H1 (cell line): ENCODE measurements around the gene DNASE1L1. TPM values are rescaled to one million over a fixed set of nuclear protein-coding genes. Genes with fewer than 3 reads are reported as not detected.

ENCODE experiments used
- CTCF ChIA-PET: fragments of 300-600 bp; sonication (Branson Sonifier 250); formaldehyde crosslinking; loops from one replicate; lab custom pipeline; 2021; ENCODE audit not compliant: partially characterized antibody; lab: Charles Lee
- POLR2A ChIA-PET: fragments of 300-600 bp; sonication (Branson Sonifier 250); formaldehyde crosslinking; loops from one replicate; lab custom pipeline; 2021; ENCODE audit warnings: inconsistent platforms; ENCODE audit not compliant: partially characterized antibody; lab: Charles Lee
- DNase-seq, 2 experiments: peaks; one replicate each; pipeline versions ENCODE4 v3.0.0 to v3.0.0-alpha.2; 2010 to 2022; ENCODE audit warnings: low spot score in 2 of 2, low read depth in 1 of 2, mixed read lengths in 1 of 2
- FAIRE-seq: peaks from 2 replicates; lab custom pipeline; 2011; peaks lifted over from hg19 to GRCh38; lab: Jason Lieb, UNC
- H2AFZ ChIP-seq: 2 replicates; pipeline ENCODE4 v1.8.1; 2012; ENCODE audit warnings: low read length, inconsistent platforms
- H2AK5ac ChIP-seq: 2 replicates; pipeline ENCODE4 v1.6.1; 2013; ENCODE audit warnings: low read depth, low read length
- H2BK120ac ChIP-seq: replicated peaks from 2 replicates; pipeline ENCODE3; 2013; ENCODE audit warnings: low read depth, low read length, inconsistent platforms
- H2BK12ac ChIP-seq: 2 replicates; pipeline ENCODE4 v1.6.1; 2013; ENCODE audit warnings: low read depth, low read length
- H2BK15ac ChIP-seq: 2 replicates; pipeline ENCODE4 v1.6.1; 2013; ENCODE audit warnings: low read length
- H2BK20ac ChIP-seq: 2 replicates; pipeline ENCODE4 v1.6.1; 2013; ENCODE audit warnings: low read length
- H2BK5ac ChIP-seq: 2 replicates; pipeline ENCODE4 v1.6.1; 2013; ENCODE audit warnings: low read depth, low read length
- H3K14ac ChIP-seq: 2 replicates; pipeline ENCODE4 v1.6.1; 2013; ENCODE audit warnings: inconsistent platforms; ENCODE audit not compliant: insufficient read length
- H3K18ac ChIP-seq: 2 replicates; pipeline ENCODE4 v1.6.1; 2013; ENCODE audit warnings: low read length; ENCODE audit errors: extremely low read depth
- H3K23ac ChIP-seq: 2 replicates; pipeline ENCODE4 v1.6.1; 2013; ENCODE audit warnings: inconsistent platforms; ENCODE audit not compliant: insufficient read length
- H3K23me2 ChIP-seq: 2 replicates; pipeline ENCODE4 v1.6.1; 2013; ENCODE audit warnings: low read depth, low read length
- H3K27ac ChIP-seq: 2 replicates; pipeline ENCODE4 v1.6.1; 2011; ENCODE audit warnings: low read depth, low read length, inconsistent platforms
- H3K27me3 ChIP-seq, 4 experiments: replicated peaks in 1 of 4; 1 replicate in 1 of 4; 2 replicates in 3 of 4; pipeline versions ENCODE4 v1.6.1 to v1.8.1; 2011 to 2013; ENCODE audit warnings: low read length in 3 of 4, mild to moderate bottlenecking in 3 of 4, inconsistent platforms in 2 of 4, mixed read lengths in 2 of 4, moderate library complexity in 1 of 4; ENCODE audit not compliant: control insufficient read depth in 3 of 4, insufficient read depth in 3 of 4; ENCODE audit errors: extremely low read depth in 1 of 4
- H3K36me3 ChIP-seq, 4 experiments: 2 replicates each; pipeline versions ENCODE4 v1.6.1 to v1.8.1; 2011 to 2013; ENCODE audit warnings: mild to moderate bottlenecking in 4 of 4, low read length in 3 of 4, moderate library complexity in 2 of 4, control low read depth in 1 of 4, inconsistent platforms in 1 of 4; ENCODE audit not compliant: insufficient read depth in 4 of 4, control insufficient read depth in 2 of 4
- H3K4ac ChIP-seq: replicated peaks from 2 replicates; pipeline ENCODE3; 2013; ENCODE audit warnings: low read length, low read depth, mixed read lengths, inconsistent platforms; ENCODE audit not compliant: insufficient read length
- H3K4me1 ChIP-seq, 4 experiments: replicated peaks in 1 of 4; 1 replicate in 1 of 4; 2 replicates in 3 of 4; pipeline versions ENCODE4 v1.6.1 to v1.8.1; 2011 to 2013; ENCODE audit warnings: low read length in 3 of 4, inconsistent platforms in 2 of 4, mixed read lengths in 1 of 4; ENCODE audit not compliant: insufficient read depth in 4 of 4, control insufficient read depth in 3 of 4
- H3K4me2 ChIP-seq, 2 experiments: 2 replicates each; pipeline versions ENCODE4 v1.6.1 to v1.8.1; 2011 to 2013; ENCODE audit warnings: low read depth in 2 of 2, low read length in 2 of 2, control low read depth in 1 of 2, inconsistent platforms in 1 of 2, mild to moderate bottlenecking in 1 of 2; ENCODE audit not compliant: insufficient read depth in 1 of 2
- H3K4me3 ChIP-seq, 4 experiments: fragments of 200-600, 300-600 bp in 1 of 4; sonication (generic), shearing (Covaris generic), sonication (Bioruptor Twin) in 1 of 4; 2 replicates each; pipeline versions ENCODE4 v1.5.1 to v1.8.1; 2011 to 2016; ENCODE audit warnings: low read length in 4 of 4, low read depth in 3 of 4, control low read depth in 2 of 4, inconsistent platforms in 2 of 4, mild to moderate bottlenecking in 2 of 4, mixed read lengths in 1 of 4, moderate library complexity in 1 of 4; ENCODE audit not compliant: insufficient read depth in 2 of 4; ENCODE audit errors: extremely low read depth in 1 of 4
- H3K56ac ChIP-seq: replicated peaks from 2 replicates; pipeline ENCODE3; 2013; ENCODE audit warnings: low read depth, mild to moderate bottlenecking, mixed read lengths, low read length, inconsistent platforms; ENCODE audit not compliant: insufficient read length
- H3K79me1 ChIP-seq: 2 replicates; pipeline ENCODE4 v1.6.1; 2013; ENCODE audit warnings: low read depth, low read length, control low read depth
- H3K79me2 ChIP-seq, 2 experiments: 2 replicates each; pipeline versions ENCODE4 v1.6.1 to v1.8.1; 2012 to 2013; ENCODE audit warnings: low read length in 2 of 2, mild to moderate bottlenecking in 2 of 2, inconsistent platforms in 1 of 2; ENCODE audit not compliant: insufficient read depth in 2 of 2, control insufficient read depth in 1 of 2
- H3K9ac ChIP-seq, 4 experiments: replicated peaks in 1 of 4; 1 replicate in 1 of 4; 2 replicates in 3 of 4; pipeline versions ENCODE4 v1.6.1 to v1.8.1; 2011 to 2013; ENCODE audit warnings: low read depth in 3 of 4, low read length in 3 of 4, control low read depth in 2 of 4, mild to moderate bottlenecking in 2 of 4, moderate library complexity in 2 of 4, inconsistent platforms in 1 of 4; ENCODE audit errors: extremely low read depth in 1 of 4
- H3K9me3 ChIP-seq, 2 experiments: 2 replicates each; pipeline versions ENCODE4 v1.6.1 to v1.8.1; 2012 to 2013; ENCODE audit warnings: mild to moderate bottlenecking in 2 of 2, moderate library complexity in 2 of 2, control low read depth in 1 of 2, inconsistent platforms in 1 of 2, low read depth in 1 of 2, low read length in 1 of 2, mixed read lengths in 1 of 2; ENCODE audit not compliant: insufficient read depth in 2 of 2
- H4K20me1 ChIP-seq, 2 experiments: replicated peaks in 1 of 2; 2 replicates each; pipeline versions ENCODE3 to v1.8.1; 2011 to 2013; ENCODE audit warnings: inconsistent platforms in 2 of 2, low read length in 2 of 2, mild to moderate bottlenecking in 1 of 2; ENCODE audit not compliant: insufficient read depth in 2 of 2, control insufficient read depth in 1 of 2
- H4K5ac ChIP-seq: 2 replicates; pipeline ENCODE4 v1.6.1; 2013; ENCODE audit warnings: low read length, low read depth, mixed read lengths, inconsistent platforms; ENCODE audit not compliant: insufficient read length
- H4K8ac ChIP-seq: 2 replicates; pipeline ENCODE4 v1.8.0; 2013; ENCODE audit warnings: mild to moderate bottlenecking, moderate library complexity, low read length, inconsistent platforms; ENCODE audit not compliant: insufficient read depth; ENCODE audit errors: extremely low read depth
- H4K91ac ChIP-seq: replicated peaks from 2 replicates; pipeline ENCODE3; 2013; ENCODE audit warnings: low read length, mixed read lengths, inconsistent platforms; ENCODE audit not compliant: insufficient read length
- CTCF ChIP-seq, 3 experiments: IDR thresholded peaks; 1 replicate in 2 of 3; 2 replicates in 1 of 3; pipeline versions ENCODE4 v1.5.1 to v1.6.1; 2011; ENCODE audit warnings: low read length in 3 of 3, mild to moderate bottlenecking in 3 of 3, inconsistent platforms in 2 of 3, low read depth in 1 of 3, moderate library complexity in 1 of 3; ENCODE audit not compliant: insufficient read depth in 1 of 3; ENCODE audit errors: control extremely low read depth in 1 of 3
- RXRA ChIP-seq: IDR thresholded peaks from 2 replicates; pipeline ENCODE4 v1.6.1; 2011; ENCODE audit warnings: low read depth, mild to moderate bottlenecking, low read length, moderate library complexity; ENCODE audit not compliant: insufficient read depth
- WGBS, 2 experiments: shearing (Covaris generic) in 1 of 2; methylation state at CpG; one replicate each; pipeline versions ENCODE4 v1.1.6 to v1.1.7; 2013 to 2015; ENCODE audit warnings: low lambda C conversion rate in 2 of 2, mixed read lengths in 2 of 2, inconsistent platforms in 1 of 2, low coverage in 1 of 2, missing lambda C conversion rate in 1 of 2; ENCODE audit not compliant: insufficient replicate concordance in 2 of 2, insufficient coverage in 1 of 2, insufficient read length in 1 of 2; ENCODE audit errors: extremely low coverage in 1 of 2, missing lambda C conversion rate in 1 of 2; 5-methylcytosine and 5-hydroxymethylcytosine counted together
- polyA plus RNA-seq, 7 experiments: library from polyadenylated mRNA; depleted of rRNA in 3 of 7; stranded (reverse) in 5 of 7; unstranded in 2 of 7; fragments of >200 nt in 5 of 7; fragments of 200-250 nt in 2 of 7; gene quantifications; 1 replicate in 5 of 7; 2 replicates in 1 of 7; 4 replicates in 1 of 7; pipeline versions ENCODE4 v1.2.1 to v1.2.3, GENCODE V29; 2011 to 2013; ENCODE audit warnings: missing spikeins in 2 of 7, mixed read lengths in 2 of 7
- total RNA-seq: library from RNA; stranded (reverse); fragmentation: NEBNext Ultra II Directional; extraction: Animal tissue kit (Norgen Biotek cat#: 25700); gene quantifications from 2 replicates; pipeline ENCODE4 v1.2.1, GENCODE V29; 2021

The DNASE1L1 gene
- total and polyA plus RNA-seq, 2 of the 8 experiments (the other 6 are each of a cell fraction or from before 2014, with no cell fraction given): 8.7 to 30.0 TPM

GRCh38 chrX:154375156-154375504 lies 33.9 kb downstream of the DNASE1L1 start:
- no peak overlapping the region for H3K18ac ChIP-seq
- H2BK15ac ChIP-seq: no peak overlapping the region
- H3K79me2 ChIP-seq: peaks cover 3 to 16% of the 10 kb centered on the region in 2 experiments; a peak in 3 of 4 replicates
- no peak overlapping the region; a peak in 1 of 7 replicates for H3K9ac ChIP-seq
- no peak overlapping the region for H2BK120ac ChIP-seq
- no peaks in the 10 kb centered on the region for H4K20me1 ChIP-seq
- peak overlapping the region in 1 of 4 experiments; percentile 55; a peak in 2 of 8 replicates for H3K4me3 ChIP-seq
- 78% methylated on average over 10 of the region's 10 CpGs; no CpG with 5 or more reads in 1 of the 2 experiments for WGBS, 2 experiments
- H3K56ac ChIP-seq: no peak overlapping the region
- POLR2A ChIA-PET: interaction anchor here (1.3 to 5.7 kb wide), 3 partner anchors 9 to 24 kb away, joined by 4 to 96 read pairs (median 4); partner anchors contain the start of gene RPL10
- no peak overlapping the region for H3K4ac ChIP-seq
- no peak overlapping the region for H2BK12ac ChIP-seq
- H3K14ac ChIP-seq: no peak overlapping the region
- peaks cover 3% of the 10 kb centered on the region; the same call in 1 of the 2 replicates for H3K23me2 ChIP-seq
- H3K9me3 ChIP-seq: no peaks in the 10 kb centered on the region
- H3K79me1 ChIP-seq: no peaks in the 10 kb centered on the region
- no peak overlapping the region for H4K8ac ChIP-seq
- H3K27ac ChIP-seq: no peak overlapping the region
- H4K5ac ChIP-seq: no peak overlapping the region
- no peak for TF ChIP-seq CTCF (IDR thresholded peaks at IDR 0.05; ENCODE audit: control extremely low read depth in 1 of 3, insufficient read depth in 1 of 3, low read depth in 1 of 3, low read length in 3 of 3)
- no peak for TF ChIP-seq RXRA
- TF ChIP-seq, all 59 proteins: peak for 0
- no peak overlapping the region for H3K23ac ChIP-seq
- no peak overlapping the region for H2AFZ ChIP-seq
- H3K27me3 ChIP-seq: peaks cover 0 to 3% (median 0%) of the 10 kb centered on the region in 4 experiments; a peak in 2 of 7 replicates
- H3K4me2 ChIP-seq: peak overlapping the region; percentile 45 to 62
- no peak for DNase-seq
- no peak overlapping the region for H2BK5ac ChIP-seq
- no peak overlapping the region for H4K91ac ChIP-seq
- peaks cover 0 to 15% (median 9%) of the 10 kb centered on the region in 4 experiments; a peak in 6 of 7 replicates for H3K4me1 ChIP-seq
- no peak for FAIRE-seq
- H2BK20ac ChIP-seq: no peak overlapping the region
- peaks cover 0 to 4% (median 0%) of the 10 kb centered on the region in 4 experiments; a peak in 1 of 8 replicates for H3K36me3 ChIP-seq
- CTCF ChIA-PET: interaction anchor here (1.3 to 2.4 kb wide), 4 partner anchors 9 to 152 kb away, joined by 3 to 7 read pairs (median 4); no protein-coding TSS in a partner anchor
- no peak overlapping the region for H2AK5ac ChIP-seq
